NCI-H128 (cell line): ENCODE results near the gene CD99L2.

Source experiments
- DNase-seq: peaks from one replicate; lab custom pipeline; 2025; ENCODE audit not compliant: unreplicated experiment; lab: John Stamatoyannopoulos, UW

The CD99L2 gene

GRCh38 chrX:150898343-150899190 lies at the start of gene CD99L2:
TSS of gene CD99L2 (minus strand) at chrX:150898668. CDS start at chrX:150898588, 80 bp downstream.
- peak; percentile 60 for DNase-seq

- DNase-seq = no peak
These were observed 45.8 kb upstream of the CD99L2 start for GRCh38 chrX:150944233-150944632.

- no peak for DNase-seq
These were observed 44.6 kb upstream of the CD99L2 start for GRCh38 chrX:150942942-150943594.

- no peak for DNase-seq
These were observed 43.1 kb upstream of the CD99L2 start for GRCh38 chrX:150941580-150941979.

- DNase-seq = no peak
These were observed 42.5 kb upstream of the CD99L2 start for GRCh38 chrX:150940844-150941495.

- DNase-seq = no peak
These were observed 38.1 kb upstream of the CD99L2 start for GRCh38 chrX:150936556-150936955.

- DNase-seq = no peak
These were observed 37.0 kb upstream of the CD99L2 start for GRCh38 chrX:150935467-150935866.

- no peak for DNase-seq
These were observed 36.0 kb upstream of the CD99L2 start for GRCh38 chrX:150934453-150934852.

- DNase-seq = no peak
These were observed 35.5 kb upstream of the CD99L2 start for GRCh38 chrX:150933945-150934350.

GRCh38 chrX:150929058-150929457 lies 30.6 kb upstream of the CD99L2 start:
- DNase-seq = no peak

- no peak for DNase-seq
These were observed 28.3 kb upstream of the CD99L2 start for GRCh38 chrX:150926791-150927190.

GRCh38 chrX:150926304-150926703 lies 27.8 kb upstream of the CD99L2 start:
- DNase-seq = no peak

- DNase-seq = no peak
These were observed 20.9 kb upstream of the CD99L2 start for GRCh38 chrX:150919401-150919800.

GRCh38 chrX:150913511-150913910 lies 15.0 kb upstream of the CD99L2 start:
- no peak for DNase-seq

GRCh38 chrX:150907474-150907873 lies 9.0 kb upstream of the CD99L2 start:
- DNase-seq = no peak

GRCh38 chrX:150906694-150907093 lies 8.2 kb upstream of the CD99L2 start:
- no peak for DNase-seq

GRCh38 chrX:150905293-150905692 lies 6.8 kb upstream of the CD99L2 start:
- no peak for DNase-seq

- no peak for DNase-seq
These were observed 4.6 kb upstream of the CD99L2 start for GRCh38 chrX:150903110-150903508.

GRCh38 chrX:150902434-150903109 lies 4.1 kb upstream of the CD99L2 start:
- no peak for DNase-seq

GRCh38 chrX:150899191-150899757 lies 806 bp upstream of the CD99L2 start:
- DNase-seq = no peak
